Spleen (tissue), 11 donors: Measurements from ENCODE around the gene LTB. TPM values are rescaled to one million over a fixed set of nuclear protein-coding genes. Genes with fewer than 3 reads are reported as not detected.

Experiments
- DNase-seq: peaks from one replicate; pipeline ENCODE4 v3.0.0-alpha.2; 2020
- H3K27ac ChIP-seq, 8 donors: fragments of 200-600 bp; sonication (generic) in 7 of 8; 1 replicate in 4 of 8; 2 replicates in 4 of 8; pipeline versions ENCODE4 v1.5.0 to v1.8.0; 2016 to 2021; ENCODE audit warnings: inconsistent platforms in 4 of 8, mild to moderate bottlenecking in 4 of 8, moderate library complexity in 1 of 8
- H3K27me3 ChIP-seq, 7 donors: fragments of 200-600 bp; sonication (generic) in 6 of 7; replicated peaks in 1 of 7; 1 replicate in 4 of 7; 2 replicates in 3 of 7; pipeline versions ENCODE4 v1.5.0 to v1.8.0; 2016 to 2021; ENCODE audit warnings: inconsistent platforms in 3 of 7, mild to moderate bottlenecking in 1 of 7
- H3K36me3 ChIP-seq, 6 donors: fragments of 200-600 bp; sonication (generic) in 5 of 6; 1 replicate in 4 of 6; 2 replicates in 2 of 6; pipeline versions ENCODE4 v1.5.0 to v1.8.0; 2016 to 2021; ENCODE audit warnings: inconsistent platforms in 2 of 6
- H3K4me1 ChIP-seq, 6 donors: fragments of 200-600 bp; sonication (generic) in 5 of 6; 1 replicate in 3 of 6; 2 replicates in 3 of 6; pipeline versions ENCODE4 v1.5.0 to v1.8.0; 2016 to 2021; ENCODE audit warnings: inconsistent platforms in 3 of 6
- H3K4me3 ChIP-seq, 8 donors: fragments of 200-600 bp; sonication (generic) in 7 of 8; 1 replicate in 4 of 8; 2 replicates in 4 of 8; pipeline versions ENCODE4 v1.5.0 to v1.8.0; 2016 to 2021; ENCODE audit warnings: inconsistent platforms in 4 of 8, mild to moderate bottlenecking in 4 of 8, moderate library complexity in 2 of 8
- H3K9me3 ChIP-seq, 8 donors: fragments of 200-600 bp; sonication (generic) in 7 of 8; 1 replicate in 4 of 8; 2 replicates in 4 of 8; pipeline versions ENCODE4 v1.5.0 to v1.8.0; 2016 to 2021; ENCODE audit warnings: inconsistent platforms in 4 of 8
- CTCF ChIP-seq, 11 experiments: fragments of 200-600 bp in 7 of 11; fragments of 450-650 bp in 4 of 11; sonication (generic) in 4 of 11; IDR thresholded peaks in 8 of 11; conservative IDR thresholded peaks in 3 of 11; 1 replicate in 7 of 11; 2 replicates in 4 of 11; pipeline versions ENCODE4 v1.4.0 to v1.8.0; 2016 to 2021; ENCODE audit warnings: antibody characterized with exemption in 11 of 11, inconsistent platforms in 4 of 11, mild to moderate bottlenecking in 1 of 11
- POLR2A ChIP-seq, 3 donors: fragments of 450-650 bp; IDR thresholded peaks; one replicate each; pipeline ENCODE4 v1.5.1; 2017; ENCODE audit warnings: antibody characterized with exemption in 3 of 3, mild to moderate bottlenecking in 1 of 3
- POLR2AphosphoS5 ChIP-seq, 3 donors: sonication (generic); formaldehyde crosslinking; IDR thresholded peaks; one replicate each; pipeline ENCODE4 v1.5.1; 2017; ENCODE audit warnings: antibody characterized with exemption in 3 of 3
- WGBS, 5 donors: extraction: QIAGEN DNeasy Blood & Tissue Kit in 3 of 5; methylation state at CpG; one replicate each; pipeline versions ENCODE4 v1.1.5 to v1.1.7; 2013 to 2018; 5-methylcytosine and 5-hydroxymethylcytosine counted together
- intact Hi-C: fragments of 100-400 bp; cut with DNase I; formaldehyde crosslinking; loops from one replicate; pipeline ENCODE4 v1.15.0; 2023; ENCODE audit warnings: low total_unique reads
- polyA plus RNA-seq, 3 donors: library from polyadenylated mRNA; stranded (reverse); fragments of 200-250 nt; gene quantifications; one replicate each; pipeline ENCODE4 v1.2.1, GENCODE V29; 2013
- total RNA-seq, 7 donors: library from RNA; depleted of rRNA in 3 of 7; stranded (reverse); fragments of >200 nt in 3 of 7; fragmentation: NEBNext Ultra II Directional in 4 of 7; extraction: Animal tissue kit (Norgen Biotek cat#: 25700) in 4 of 7; gene quantifications; one replicate each; pipeline versions ENCODE4 v1.1.0 to v1.2.1, GENCODE V29; 2016 to 2021
- donor health status: healthy with polysubstance abuse.
- donor health status: DM: no; HTN: no; CAD: no; lungs with moderate emphysema.
- donor health status: DM: no; HTN: no; CAD: no.
- donor health status: Bipolar disorder and iron deficiency.
- donor health status: healthy.
- donor health status: DM: no; HTN: no; CAD: no.
- donor health status: DM: yes; HTN: yes; CAD: no.

LTB gene
- total and polyA plus RNA-seq, 10 donors = 83.0 to 1,256 (median 226) TPM

GRCh38 chr6:31588871-31589650 is 6.8 kb upstream of the LTB start:
- H3K27me3 ChIP-seq = no peaks in the 10 kb centered on the region
- H3K9me3 ChIP-seq = no peaks in the 10 kb centered on the region
- DNase-seq = no peak
- H3K4me1 ChIP-seq = peaks cover 49 to 100% (median 83%) of the 10 kb centered on the region in 6 donors
- H3K27ac ChIP-seq = peak overlapping the region; percentile 82 to 98 (median 96)
- peak overlapping the region in 2 of 8 donors; percentile 34 to 44 for H3K4me3 ChIP-seq
- 57 to 67% (median 65%) methylated on average over 9 of the region's 9 CpGs for WGBS, 5 donors
- intact Hi-C loops = no loop called here
- TF ChIP-seq POLR2AphosphoS5 (IDR thresholded peaks at IDR 0.05) (no peak), CTCF (IDR thresholded peaks at IDR 0.05 in 8 of 11, conservative IDR thresholded peaks at IDR 0.05 in 3 of 11) (no peak), POLR2A (IDR thresholded peaks at IDR 0.05) (no peak)
- H3K36me3 ChIP-seq = peaks cover 0 to 24% (median 2%) of the 10 kb centered on the region in 6 donors

- intact Hi-C loops = no loop called here
- peak overlapping the region; percentile 82 to 98 (median 96) for H3K27ac ChIP-seq
- 44 to 49% (median 46%) methylated on average over 12 of the region's 12 CpGs for WGBS, 5 donors
- DNase-seq = no peak
- H3K4me1 ChIP-seq = peaks cover 51 to 100% (median 86%) of the 10 kb centered on the region in 6 donors
- H3K4me3 ChIP-seq = peak overlapping the region in 7 of 8 donors; percentile 23 to 64 (median 38)
- no peaks in the 10 kb centered on the region for H3K27me3 ChIP-seq
- TF ChIP-seq CTCF (IDR thresholded peaks at IDR 0.05 in 8 of 11, conservative IDR thresholded peaks at IDR 0.05 in 3 of 11) (no peak), POLR2A (IDR thresholded peaks at IDR 0.05) (no peak), POLR2AphosphoS5 (IDR thresholded peaks at IDR 0.05) (no peak)
- peaks cover 0 to 24% (median 2%) of the 10 kb centered on the region in 6 donors for H3K36me3 ChIP-seq
- H3K9me3 ChIP-seq = no peaks in the 10 kb centered on the region
Measured at GRCh38 chr6:31587791-31588777, 5.9 kb upstream of the LTB start.

GRCh38 chr6:31586599-31587281 is 4.5 kb upstream of the LTB start:
- WGBS, 5 donors = 23 to 42% (median 30%) methylated on average over 8 to 9 of the region's 9 CpGs
- Histone ChIP-seq H3K4me1 (peaks cover 55 to 100% (median 87%) of the 10 kb centered on the region in 6 donors), H3K36me3 (peaks cover 0 to 24% (median 2%) of the 10 kb centered on the region in 6 donors), H3K9me3 (no peaks in the 10 kb centered on the region), H3K4me3 (peak overlapping the region in 7 of 8 donors; percentile 23 to 64 (median 38)), H3K27ac (peak overlapping the region; percentile 82 to 98 (median 96)), H3K27me3 (no peaks in the 10 kb centered on the region)
- TF ChIP-seq POLR2AphosphoS5 (IDR thresholded peaks at IDR 0.05) (peak; percentile 29 to 81 (median 69)), POLR2A (IDR thresholded peaks at IDR 0.05) (no peak), CTCF (IDR thresholded peaks at IDR 0.05 in 8 of 11, conservative IDR thresholded peaks at IDR 0.05 in 3 of 11) (no peak)
- DNase-seq = peak; percentile 91
- intact Hi-C loops = no loop called here
